NCI-H128 (cell line): ENCODE data around the gene GTF2H2C.
"Not testable (repeated sequence)": the region's sequence is repeated elsewhere in the genome, so short reads cannot be mapped to it uniquely, and the experiment has no call there.

Experiments used
- DNase-seq: peaks from one replicate; lab custom pipeline; 2025; ENCODE audit not compliant: unreplicated experiment; lab: John Stamatoyannopoulos, UW

Gene GTF2H2C

GRCh38 chr5:69560587-69561431 lies 818 bp downstream of the GTF2H2C start:
- not testable (repeated sequence) for DNase-seq

GRCh38 chr5:69566172-69566571 lies 6.2 kb downstream of the GTF2H2C start:
- DNase-seq = not testable (repeated sequence)

- not testable (repeated sequence) for DNase-seq
Observed at GRCh38 chr5:69568072-69568471, 8.1 kb downstream of the GTF2H2C start.

GRCh38 chr5:69583356-69583755 lies 23.4 kb downstream of the GTF2H2C start:
- not testable (repeated sequence) for DNase-seq

GRCh38 chr5:69596114-69596840 lies 36.3 kb downstream of the GTF2H2C start:
- DNase-seq = not testable (repeated sequence)

- DNase-seq = not testable (repeated sequence)
Observed at GRCh38 chr5:69601947-69602346, 42.0 kb downstream of the GTF2H2C start.

GRCh38 chr5:69606839-69607238 lies 46.8 kb downstream of the GTF2H2C start:
- DNase-seq = not testable (repeated sequence)

- not testable (repeated sequence) for DNase-seq
Observed at GRCh38 chr5:69607750-69608149, 47.8 kb downstream of the GTF2H2C start.

- DNase-seq = not testable (repeated sequence)
Observed at GRCh38 chr5:69608861-69609496, 49.0 kb downstream of the GTF2H2C start.

- DNase-seq = not testable (repeated sequence)
Observed at GRCh38 chr5:69614843-69615242, 54.9 kb downstream of the GTF2H2C start.

- DNase-seq = not testable (repeated sequence)
Observed at GRCh38 chr5:69631879-69632278, 71.9 kb downstream of the GTF2H2C start.
